ENCODE measurements around the gene VPS13D. TPM values are rescaled to one million over a fixed set of nuclear protein-coding genes. Genes with fewer than 3 reads are reported as not detected.

Gene VPS13D
- total RNA-seq, 6 experiments from 2014 or later, result 25.9 to 36.9 (median 30.8) TPM

GRCh38 chr1:12356004-12356890, 126.4 kb downstream of the VPS13D start:
- no peak for DNase-seq
- Histone ChIP-seq H3K4me1 (peaks cover 0 to 36% (median 14%) of the 10 kb centered on the region in 4 donors), H3K27me3 (no peaks in the 10 kb centered on the region), H3K9me3 (no peaks in the 10 kb centered on the region), H3K27ac (peak overlapping the region in 2 of 3 donors; percentile 22 to 32), H3K36me3 (peaks cover 0 to 6% (median 2%) of the 10 kb centered on the region in 4 donors), H3K4me3 (no peak overlapping the region)
- TF ChIP-seq CTCF (IDR thresholded peaks at IDR 0.05) (no peak), POLR2A (IDR thresholded peaks at IDR 0.05) (no peak)
- 53% methylated on average over 8 of the region's 8 CpGs for whole genome bisulfite sequencing (ENCODE audit: insufficient coverage, low coverage, low lambda C conversion rate, missing lambda C conversion rate)
- intact Hi-C loops (cut with DNase I), result no loop called here
- peak; percentile 82 to 91 (median 88) for ATAC-seq

- Histone ChIP-seq H3K27me3 (no peaks in the 10 kb centered on the region), H3K4me3 (no peak overlapping the region), H3K9me3 (no peaks in the 10 kb centered on the region), H3K4me1 (peaks cover 0 to 36% (median 14%) of the 10 kb centered on the region in 4 donors), H3K36me3 (peaks cover 0 to 16% (median 9%) of the 10 kb centered on the region in 4 donors), H3K27ac (no peak overlapping the region)
- DNase-seq (no peak), ATAC-seq (peak; percentile 55 to 84 (median 74))
- TF ChIP-seq POLR2A (IDR thresholded peaks at IDR 0.05) (no peak), CTCF (IDR thresholded peaks at IDR 0.05) (no peak)
- intact Hi-C loops (cut with DNase I), result no loop called here
- WGBS (ENCODE audit: insufficient coverage, low coverage, low lambda C conversion rate, missing lambda C conversion rate), result 43% methylated on average over 6 of the region's 6 CpGs
Observed at GRCh38 chr1:12358499-12358898, 128.7 kb downstream of the VPS13D start.

GRCh38 chr1:12359359-12360133, 129.7 kb downstream of the VPS13D start:
- WGBS (ENCODE audit: insufficient coverage, low coverage, low lambda C conversion rate, missing lambda C conversion rate), result 62% methylated on average over 3 of the region's 3 CpGs
- Histone ChIP-seq H3K4me1 (peaks cover 0 to 36% (median 14%) of the 10 kb centered on the region in 4 donors), H3K9me3 (no peaks in the 10 kb centered on the region), H3K27me3 (no peaks in the 10 kb centered on the region), H3K36me3 (peaks cover 0 to 23% (median 10%) of the 10 kb centered on the region in 4 donors), H3K4me3 (no peak overlapping the region), H3K27ac (no peak overlapping the region)
- peak in 1 of 4 donors; percentile 8 for ATAC-seq
- intact Hi-C loops (cut with DNase I), result no loop called here
- no peak for TF ChIP-seq POLR2A (IDR thresholded peaks at IDR 0.05)
- DNase-seq, result no peak

GRCh38 chr1:12368646-12369045, 138.8 kb downstream of the VPS13D start:
- Histone ChIP-seq H3K27ac (no peak overlapping the region), H3K4me1 (peaks cover 0 to 10% (median 3%) of the 10 kb centered on the region in 4 donors), H3K27me3 (no peaks in the 10 kb centered on the region), H3K4me3 (no peak overlapping the region), H3K36me3 (peaks cover 0 to 28% (median 0%) of the 10 kb centered on the region in 4 donors), H3K9me3 (no peaks in the 10 kb centered on the region)
- WGBS (ENCODE audit: insufficient coverage, low coverage, low lambda C conversion rate, missing lambda C conversion rate), result 10% methylated on average over 2 of the region's 2 CpGs
- DNase-seq (no peak), ATAC-seq (peak; percentile 92 to 97 (median 96))
- intact Hi-C loops (cut with DNase I), result no loop called here
- TF ChIP-seq CTCF (IDR thresholded peaks at IDR 0.05) (no peak), POLR2A (IDR thresholded peaks at IDR 0.05) (no peak)

All from right lobe of liver (tissue), 6 donors.